ENCODE results near the gene ADGRG4.

ADGRG4 gene

GRCh38 chrX:136336623-136337022, 35.9 kb downstream of the ADGRG4 start:
- POLR2A ChIA-PET (ENCODE audit: low non-redundant PET) = no interaction called here
- no peak overlapping the region for H3K27ac ChIP-seq
- CTCF ChIA-PET = no interaction called here
- DNase-seq (ENCODE audit: low spot score) = no peak
- TF ChIP-seq, protein P1, sequence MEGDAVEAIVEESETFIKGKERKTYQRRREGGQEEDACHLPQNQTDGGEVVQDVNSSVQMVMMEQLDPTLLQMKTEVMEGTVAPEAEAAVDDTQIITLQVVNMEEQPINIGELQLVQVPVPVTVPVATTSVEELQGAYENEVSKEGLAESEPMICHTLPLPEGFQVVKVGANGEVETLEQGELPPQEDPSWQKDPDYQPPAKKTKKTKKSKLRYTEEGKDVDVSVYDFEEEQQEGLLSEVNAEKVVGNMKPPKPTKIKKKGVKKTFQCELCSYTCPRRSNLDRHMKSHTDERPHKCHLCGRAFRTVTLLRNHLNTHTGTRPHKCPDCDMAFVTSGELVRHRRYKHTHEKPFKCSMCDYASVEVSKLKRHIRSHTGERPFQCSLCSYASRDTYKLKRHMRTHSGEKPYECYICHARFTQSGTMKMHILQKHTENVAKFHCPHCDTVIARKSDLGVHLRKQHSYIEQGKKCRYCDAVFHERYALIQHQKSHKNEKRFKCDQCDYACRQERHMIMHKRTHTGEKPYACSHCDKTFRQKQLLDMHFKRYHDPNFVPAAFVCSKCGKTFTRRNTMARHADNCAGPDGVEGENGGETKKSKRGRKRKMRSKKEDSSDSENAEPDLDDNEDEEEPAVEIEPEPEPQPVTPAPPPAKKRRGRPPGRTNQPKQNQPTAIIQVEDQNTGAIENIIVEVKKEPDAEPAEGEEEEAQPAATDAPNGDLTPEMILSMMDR (conservative IDR thresholded peaks at IDR 0.05; ENCODE audit: low read depth) = 0 out of 2 replicates have a peak, but pooled peaks have one; percentile 10

GRCh38 chrX:136339702-136340101, 38.9 kb downstream of the ADGRG4 start:
- ChIA-PET POLR2A (ENCODE audit: low non-redundant PET) (no interaction called here), CTCF (no interaction called here)
- no peak overlapping the region for H3K27ac ChIP-seq
- no peak for DNase-seq (ENCODE audit: low spot score)
- TF ChIP-seq, protein P1 (conservative IDR thresholded peaks at IDR 0.05; ENCODE audit: low read depth) = no peak

DNA sequence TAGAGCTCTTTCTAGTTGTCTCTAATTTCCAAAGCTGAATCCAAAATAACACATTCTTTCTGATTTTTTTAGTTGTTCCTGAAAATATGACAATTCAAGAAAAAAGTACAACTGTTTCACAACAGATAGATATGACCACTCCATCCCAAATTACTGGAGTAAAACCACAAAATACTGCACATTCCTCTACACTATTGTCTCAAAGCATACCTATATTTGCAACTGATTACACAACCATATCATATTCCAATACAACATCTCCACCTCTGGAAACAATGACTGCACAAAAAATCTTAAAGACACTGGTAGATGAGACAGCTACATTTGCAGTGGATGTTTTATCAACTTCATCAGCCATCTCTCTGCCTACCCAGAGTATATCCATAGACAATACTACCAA, 43.6 kb downstream of the ADGRG4 start:
- ChIA-PET CTCF (interaction anchor here (0.8 kb wide), 1 partner anchor 176 kb away, joined by 3 read pairs; no protein-coding TSS in a partner anchor), POLR2A (ENCODE audit: low non-redundant PET) (no interaction called here)
- TF ChIP-seq, protein P1 (conservative IDR thresholded peaks at IDR 0.05; ENCODE audit: low read depth) = no peak
- peak; percentile 7 for DNase-seq (ENCODE audit: low spot score)
- H3K27ac ChIP-seq = no peak overlapping the region

DNA sequence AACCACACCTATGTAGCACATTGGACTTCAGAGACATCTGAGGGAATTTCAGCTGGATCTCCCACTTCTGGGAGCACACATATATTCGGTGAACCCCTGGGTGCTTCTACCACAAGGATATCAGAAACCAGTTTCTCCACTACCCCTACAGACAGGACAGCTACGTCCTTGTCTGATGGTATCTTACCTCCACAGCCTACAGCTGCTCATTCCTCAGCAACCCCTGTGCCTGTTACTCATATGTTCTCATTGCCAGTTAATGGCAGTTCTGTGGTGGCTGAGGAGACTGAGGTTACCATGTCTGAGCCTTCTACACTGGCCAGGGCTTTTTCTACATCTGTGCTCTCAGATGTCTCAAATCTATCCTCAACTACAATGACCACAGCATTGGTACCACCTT, 45.7 kb downstream of the ADGRG4 start:
- CTCF ChIA-PET = no interaction called here
- no peak overlapping the region for H3K27ac ChIP-seq
- POLR2A ChIA-PET (ENCODE audit: low non-redundant PET) = no interaction called here
- TF ChIP-seq, protein P1 (conservative IDR thresholded peaks at IDR 0.05; ENCODE audit: low read depth) = no peak
- DNase-seq (ENCODE audit: low spot score) = no peak

GRCh38 chrX:136347706-136348105, 46.9 kb downstream of the ADGRG4 start:
- no peak for DNase-seq (ENCODE audit: low spot score)
- H3K27ac ChIP-seq = no peak overlapping the region
- TF ChIP-seq, protein P1 (conservative IDR thresholded peaks at IDR 0.05; ENCODE audit: low read depth) = no peak
- ChIA-PET CTCF (no interaction called here), POLR2A (ENCODE audit: low non-redundant PET) (no interaction called here)

GRCh38 chrX:136353526-136354093, 52.8 kb downstream of the ADGRG4 start:
- TF ChIP-seq, protein P1 (conservative IDR thresholded peaks at IDR 0.05; ENCODE audit: low read depth) = no peak
- POLR2A ChIA-PET (ENCODE audit: low non-redundant PET) = no interaction called here
- CTCF ChIA-PET = no interaction called here
- H3K27ac ChIP-seq = no peak overlapping the region
- peak; percentile 67 for DNase-seq (ENCODE audit: low spot score)
